DOHH2 (cell line): Measurements from ENCODE around the gene CCL16.

Experiments used
- EZH2phosphoT487 ChIP-seq: fragments of 200-600 bp; sonication (generic); IDR thresholded peaks from 2 replicates; pipeline ENCODE4 v1.6.1; 2017; ENCODE audit warnings: borderline replicate concordance, mild to moderate bottlenecking, antibody characterized with exemption, low read length, moderate library complexity, mixed read lengths
- TF ChIP-seq, protein P1 (sequence below): fragments of 200-600 bp; sonication (generic); IDR thresholded peaks from one replicate; pipeline ENCODE4 v1.5.1; 2014; ENCODE audit warnings: antibody characterized with exemption, mild to moderate bottlenecking, low read depth, low read length; ENCODE audit not compliant: poor library complexity, severe bottlenecking

DNA sequence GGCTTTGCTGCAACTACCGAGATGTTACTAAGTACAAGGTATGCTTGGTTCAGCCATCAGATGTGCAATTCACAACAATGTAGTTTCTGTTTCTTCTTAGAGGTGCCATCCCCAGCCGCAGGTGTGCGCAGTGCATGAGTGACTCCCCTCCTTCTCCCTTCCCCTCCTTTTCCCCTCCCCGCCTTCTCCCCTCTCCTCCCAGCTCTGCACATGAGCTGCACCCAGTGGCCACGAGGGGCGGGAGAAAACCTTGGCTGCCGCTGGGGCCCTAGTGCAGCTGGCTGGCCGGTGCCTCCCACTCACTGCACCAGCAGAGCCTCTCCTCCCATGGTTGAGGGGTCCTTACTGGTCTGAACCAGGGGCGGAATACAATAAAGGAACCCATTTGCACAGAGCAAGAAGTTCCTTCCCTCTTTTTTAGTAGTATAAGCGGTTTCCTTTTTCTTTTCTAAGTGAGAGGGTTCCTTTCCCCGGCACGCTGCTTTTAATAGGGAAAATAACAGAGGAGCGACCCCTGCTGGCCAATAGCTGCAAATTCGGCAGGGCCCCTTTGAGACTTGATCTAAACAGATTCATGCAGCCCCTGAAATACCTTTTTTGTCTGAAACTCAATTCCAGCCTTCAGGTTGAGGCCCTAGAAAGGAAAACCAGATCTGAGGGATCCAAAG lies 27.8 kb upstream of the CCL16 start:
- TF ChIP-seq, protein P1, sequence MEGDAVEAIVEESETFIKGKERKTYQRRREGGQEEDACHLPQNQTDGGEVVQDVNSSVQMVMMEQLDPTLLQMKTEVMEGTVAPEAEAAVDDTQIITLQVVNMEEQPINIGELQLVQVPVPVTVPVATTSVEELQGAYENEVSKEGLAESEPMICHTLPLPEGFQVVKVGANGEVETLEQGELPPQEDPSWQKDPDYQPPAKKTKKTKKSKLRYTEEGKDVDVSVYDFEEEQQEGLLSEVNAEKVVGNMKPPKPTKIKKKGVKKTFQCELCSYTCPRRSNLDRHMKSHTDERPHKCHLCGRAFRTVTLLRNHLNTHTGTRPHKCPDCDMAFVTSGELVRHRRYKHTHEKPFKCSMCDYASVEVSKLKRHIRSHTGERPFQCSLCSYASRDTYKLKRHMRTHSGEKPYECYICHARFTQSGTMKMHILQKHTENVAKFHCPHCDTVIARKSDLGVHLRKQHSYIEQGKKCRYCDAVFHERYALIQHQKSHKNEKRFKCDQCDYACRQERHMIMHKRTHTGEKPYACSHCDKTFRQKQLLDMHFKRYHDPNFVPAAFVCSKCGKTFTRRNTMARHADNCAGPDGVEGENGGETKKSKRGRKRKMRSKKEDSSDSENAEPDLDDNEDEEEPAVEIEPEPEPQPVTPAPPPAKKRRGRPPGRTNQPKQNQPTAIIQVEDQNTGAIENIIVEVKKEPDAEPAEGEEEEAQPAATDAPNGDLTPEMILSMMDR, result peak; percentile 68
- TF ChIP-seq EZH2phosphoT487, result no peak
